HUES48 (cell line): ENCODE measurements around the gene GDF2.

Source experiments
- H3K27ac ChIP-seq: one replicate; pipeline ENCODE4 v1.7.0; 2013; ENCODE audit warnings: low read depth, low read length, inconsistent platforms
- H3K27me3 ChIP-seq: 2 replicates; pipeline ENCODE4 v1.6.1; 2013; ENCODE audit warnings: mild to moderate bottlenecking, low read length; ENCODE audit not compliant: control insufficient read depth, insufficient read depth
- H3K36me3 ChIP-seq: 2 replicates; pipeline ENCODE4 v1.6.1; 2013; ENCODE audit warnings: low read length; ENCODE audit not compliant: control insufficient read depth, insufficient read depth
- H3K4me1 ChIP-seq: 2 replicates; pipeline ENCODE4 v1.6.1; 2013; ENCODE audit warnings: mild to moderate bottlenecking, low read length; ENCODE audit not compliant: control insufficient read depth, insufficient read depth
- H3K4me3 ChIP-seq: 2 replicates; pipeline ENCODE4 v1.5.1; 2013; ENCODE audit warnings: mild to moderate bottlenecking, low read depth, low read length
- H3K9ac ChIP-seq: 2 replicates; pipeline ENCODE4 v1.6.1; 2013; ENCODE audit warnings: mild to moderate bottlenecking, low read depth, low read length, moderate library complexity
- H3K9me3 ChIP-seq: 2 replicates; pipeline ENCODE4 v1.6.1; 2013; ENCODE audit warnings: low read length; ENCODE audit not compliant: control insufficient read depth, insufficient read depth

GDF2 gene

GRCh38 chr10:47283848-47284247, 38.4 kb upstream of the GDF2 start:
- Histone ChIP-seq H3K9ac (no peak overlapping the region), H3K27me3 (no peaks in the 10 kb centered on the region), H3K4me1 (no peaks in the 10 kb centered on the region), H3K4me3 (no peak overlapping the region), H3K27ac (no peak overlapping the region), H3K9me3 (no peaks in the 10 kb centered on the region), H3K36me3 (no peaks in the 10 kb centered on the region)

- Histone ChIP-seq H3K27ac (no peak overlapping the region), H3K9ac (no peak overlapping the region), H3K9me3 (no peaks in the 10 kb centered on the region), H3K4me3 (no peak overlapping the region), H3K27me3 (no peaks in the 10 kb centered on the region), H3K4me1 (no peaks in the 10 kb centered on the region), H3K36me3 (no peaks in the 10 kb centered on the region)
These were observed 36.7 kb upstream of the GDF2 start for GRCh38 chr10:47285381-47286115.

DNA sequence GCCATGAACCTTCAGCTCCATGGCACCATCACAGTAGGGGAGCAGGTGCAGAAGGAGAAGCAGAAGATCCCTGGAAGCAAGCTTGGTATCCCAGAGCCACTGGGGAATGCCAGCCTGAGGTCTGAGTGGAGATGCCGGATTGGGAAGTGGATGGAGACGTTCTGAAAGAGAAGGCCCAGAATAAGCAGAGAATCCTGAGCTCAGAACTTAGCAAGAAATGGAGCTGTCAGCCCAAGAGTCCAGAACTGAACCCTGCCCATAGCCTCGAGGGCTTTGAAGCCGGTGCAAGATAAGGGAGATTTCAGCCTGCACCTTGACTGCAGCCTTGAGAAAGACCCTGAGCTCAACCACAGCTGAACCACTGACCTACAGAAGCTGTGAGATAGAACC, 36.1 kb upstream of the GDF2 start:
- no peak overlapping the region for H3K9ac ChIP-seq
- H3K4me1 ChIP-seq, result no peaks in the 10 kb centered on the region
- H3K4me3 ChIP-seq, result no peak overlapping the region
- H3K9me3 ChIP-seq, result no peaks in the 10 kb centered on the region
- H3K27me3 ChIP-seq, result no peaks in the 10 kb centered on the region
- no peaks in the 10 kb centered on the region for H3K36me3 ChIP-seq
- no peak overlapping the region for H3K27ac ChIP-seq

- H3K9ac ChIP-seq, result no peak overlapping the region
- H3K9me3 ChIP-seq, result no peaks in the 10 kb centered on the region
- no peaks in the 10 kb centered on the region for H3K4me1 ChIP-seq
- H3K27me3 ChIP-seq, result no peaks in the 10 kb centered on the region
- H3K36me3 ChIP-seq, result no peaks in the 10 kb centered on the region
- H3K4me3 ChIP-seq, result no peak overlapping the region
- no peak overlapping the region for H3K27ac ChIP-seq
These were observed 35.5 kb upstream of the GDF2 start for GRCh38 chr10:47286591-47287315.

GRCh38 chr10:47287365-47287802, 34.9 kb upstream of the GDF2 start:
- no peaks in the 10 kb centered on the region for H3K36me3 ChIP-seq
- no peak overlapping the region for H3K9ac ChIP-seq
- H3K9me3 ChIP-seq, result no peaks in the 10 kb centered on the region
- H3K27me3 ChIP-seq, result no peaks in the 10 kb centered on the region
- no peaks in the 10 kb centered on the region for H3K4me1 ChIP-seq
- no peak overlapping the region for H3K4me3 ChIP-seq
- no peak overlapping the region for H3K27ac ChIP-seq

GRCh38 chr10:47287805-47288204, 34.4 kb upstream of the GDF2 start:
- no peaks in the 10 kb centered on the region for H3K4me1 ChIP-seq
- H3K27me3 ChIP-seq, result no peaks in the 10 kb centered on the region
- no peak overlapping the region for H3K4me3 ChIP-seq
- no peaks in the 10 kb centered on the region for H3K36me3 ChIP-seq
- H3K9me3 ChIP-seq, result no peaks in the 10 kb centered on the region
- H3K9ac ChIP-seq, result no peak overlapping the region
- H3K27ac ChIP-seq, result no peak overlapping the region

- Histone ChIP-seq H3K4me1 (no peaks in the 10 kb centered on the region), H3K27ac (no peak overlapping the region), H3K36me3 (no peaks in the 10 kb centered on the region), H3K9ac (no peak overlapping the region), H3K4me3 (no peak overlapping the region), H3K9me3 (no peaks in the 10 kb centered on the region), H3K27me3 (no peaks in the 10 kb centered on the region)
These were observed 34.0 kb upstream of the GDF2 start for GRCh38 chr10:47288236-47288635.

DNA sequence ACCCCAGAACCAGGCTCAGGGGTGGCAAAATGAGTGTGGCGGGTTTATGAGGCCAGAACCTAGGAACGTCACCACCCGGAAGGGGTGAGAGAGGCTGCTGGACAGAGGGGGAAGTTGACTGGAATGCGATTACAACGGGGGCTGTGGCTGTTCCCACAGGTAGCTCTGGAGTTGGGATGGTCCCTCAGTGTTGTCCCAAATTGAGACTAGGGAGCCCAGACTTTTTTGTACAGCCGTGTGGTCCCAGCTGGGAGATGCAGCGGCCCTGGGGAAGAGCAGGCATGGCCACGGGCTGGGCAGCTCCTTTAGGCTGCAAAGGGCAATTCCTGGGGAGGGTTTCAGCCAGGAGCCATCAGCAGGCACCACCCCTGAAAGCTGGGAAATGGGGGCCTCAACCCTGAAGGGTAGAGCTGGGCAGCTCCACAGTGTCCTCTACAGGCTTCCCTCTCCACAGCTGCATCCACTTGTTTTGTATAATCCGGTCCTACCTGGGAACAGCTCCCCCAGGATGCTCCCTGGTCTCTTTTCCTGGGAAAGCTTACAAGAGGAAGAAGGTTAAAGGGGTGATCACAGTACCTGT, 33.2 kb upstream of the GDF2 start:
- Histone ChIP-seq H3K9me3 (no peaks in the 10 kb centered on the region), H3K4me3 (no peak overlapping the region), H3K27me3 (no peaks in the 10 kb centered on the region)

GRCh38 chr10:47289921-47290320, 32.3 kb upstream of the GDF2 start:
- Histone ChIP-seq H3K4me1 (no peaks in the 10 kb centered on the region), H3K27ac (no peak overlapping the region), H3K36me3 (no peaks in the 10 kb centered on the region), H3K9ac (no peak overlapping the region), H3K4me3 (no peak overlapping the region), H3K27me3 (no peaks in the 10 kb centered on the region), H3K9me3 (no peaks in the 10 kb centered on the region)

More for the DNA sequence above, 33.2 kb upstream of the GDF2 start:
- Histone ChIP-seq H3K36me3 (no peaks in the 10 kb centered on the region), H3K9ac (no peak overlapping the region), H3K27ac (no peak overlapping the region), H3K4me1 (no peaks in the 10 kb centered on the region)

DNA sequence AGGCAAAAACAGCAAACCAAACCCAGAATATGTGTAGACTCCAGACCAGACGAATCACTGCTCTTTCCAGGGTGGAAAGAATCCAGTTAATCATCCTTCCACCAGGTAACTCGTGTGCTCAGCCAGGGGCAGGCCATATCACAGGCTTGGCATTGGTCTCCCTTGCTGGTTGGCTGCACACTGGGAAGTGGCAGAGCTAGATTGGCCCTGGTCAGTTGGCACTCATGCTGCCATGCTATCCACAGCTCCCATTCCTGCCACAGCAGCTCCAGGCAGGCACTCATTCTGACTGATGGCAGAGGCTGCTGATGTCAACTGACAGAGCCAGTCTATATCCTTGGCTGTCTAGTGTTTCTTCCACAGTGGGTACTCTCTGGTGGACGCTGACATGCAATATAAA, 31.9 kb upstream of the GDF2 start:
- H3K4me3 ChIP-seq, result no peak overlapping the region
- H3K9me3 ChIP-seq, result no peaks in the 10 kb centered on the region
- H3K4me1 ChIP-seq, result no peaks in the 10 kb centered on the region
- H3K9ac ChIP-seq, result no peak overlapping the region
- no peak overlapping the region for H3K27ac ChIP-seq
- H3K27me3 ChIP-seq, result no peaks in the 10 kb centered on the region
- H3K36me3 ChIP-seq, result no peaks in the 10 kb centered on the region

DNA sequence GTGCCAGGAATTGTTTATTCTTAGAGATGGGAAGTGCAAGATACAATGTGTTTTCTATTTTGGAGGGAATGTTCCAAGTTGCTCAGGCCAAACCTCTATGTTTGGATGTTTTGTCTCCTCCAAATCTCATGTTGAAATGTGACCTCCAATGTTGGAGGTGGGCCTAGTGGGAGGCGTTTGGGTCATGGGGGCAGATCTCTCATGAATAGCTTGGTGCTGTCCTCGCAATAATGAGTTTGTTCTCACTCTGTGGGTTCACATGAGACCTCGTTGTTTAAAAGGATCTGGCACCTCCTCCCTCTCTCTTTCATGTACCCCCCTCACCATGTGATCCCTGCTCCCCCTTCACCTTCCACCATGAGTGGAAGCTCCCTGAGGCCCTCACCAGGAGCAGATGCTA, 30.6 kb upstream of the GDF2 start:
- Histone ChIP-seq H3K36me3 (no peaks in the 10 kb centered on the region), H3K9ac (no peak overlapping the region), H3K9me3 (no peaks in the 10 kb centered on the region), H3K4me1 (peaks cover 4% of the 10 kb centered on the region; the same call in 1 of the 2 replicates), H3K27me3 (no peaks in the 10 kb centered on the region), H3K4me3 (no peak overlapping the region), H3K27ac (no peak overlapping the region)
